K562 (cell line): Measurements from ENCODE around the gene FAM3C. TPM values are rescaled to one million over a fixed set of nuclear protein-coding genes. Genes with fewer than 3 reads are reported as not detected.

Experiments
- CHD1 ChIP-seq: fragments of 200-600 bp; sonication (generic); IDR thresholded peaks from one replicate; pipeline ENCODE4 v1.6.1; 2012; ENCODE audit warnings: mild to moderate bottlenecking, moderate library complexity, low read length, inconsistent platforms
- ETS2 ChIP-seq: IDR thresholded peaks from 2 replicates; pipeline ENCODE4 v1.6.1; 2016; ENCODE audit warnings: borderline replicate concordance, missing genetic modification characterization, mild to moderate bottlenecking, moderate library complexity, missing compliant biosample characterization; ENCODE audit not compliant: poor library complexity, severe bottlenecking
- FOSL1 ChIP-seq: fragments of 200-800 bp; sonication (Bioruptor generic); conservative IDR thresholded peaks from 2 replicates; pipeline ENCODE4 v1.6.1; 2016; ENCODE audit warnings: missing genetic modification characterization, missing compliant biosample characterization
- KDM5B ChIP-seq: fragments of 200-600 bp; sonication (generic); IDR thresholded peaks from 2 replicates; pipeline ENCODE4 v1.6.1; 2012; ENCODE audit warnings: low read depth, mild to moderate bottlenecking, moderate library complexity, low read length, control low read depth, inconsistent platforms; ENCODE audit not compliant: insufficient replicate concordance
- MAFG ChIP-seq: fragments of 450-650 bp; conservative IDR thresholded peaks from 2 replicates; pipeline ENCODE4 v1.6.1; 2016; ENCODE audit warnings: missing genetic modification characterization, missing compliant biosample characterization
- MBD1 ChIP-seq: fragments of 250-450 bp; sonication (Bioruptor Pico); IDR thresholded peaks from 2 replicates; pipeline ENCODE4 v1.8.0; 2022; ENCODE audit warnings: inconsistent platforms
- NBN ChIP-seq: fragments of 450-650 bp; IDR thresholded peaks from 2 replicates; pipeline ENCODE4 v1.6.1; 2016; ENCODE audit warnings: low read depth, mild to moderate bottlenecking
- NFATC3 ChIP-seq: fragments of 450-650 bp; IDR thresholded peaks from 2 replicates; pipeline ENCODE4 v1.6.1; 2017; ENCODE audit warnings: mild to moderate bottlenecking
- POLR3A ChIP-seq: IDR thresholded peaks from 2 replicates; pipeline ENCODE4 v1.6.1; 2011; ENCODE audit warnings: borderline replicate concordance, mild to moderate bottlenecking, moderate library complexity; ENCODE audit not compliant: insufficient read length, insufficient read depth; ENCODE audit errors: extremely low read depth
- RAD21 ChIP-seq, 2 experiments: fragments of 250-450 bp in 1 of 2; fragments of 450-650 bp in 1 of 2; sonication (Bioruptor Pico) in 1 of 2; formaldehyde crosslinking in 1 of 2; IDR thresholded peaks in 1 of 2; conservative IDR thresholded peaks in 1 of 2; 2 replicates each; pipeline versions ENCODE4 v1.4.0 to v1.8.0; 2020 to 2022; ENCODE audit warnings: mild to moderate bottlenecking in 2 of 2, moderate library complexity in 1 of 2
- SMARCA5 ChIP-seq: fragments of 450-650 bp; IDR thresholded peaks from 2 replicates; pipeline ENCODE4 v1.6.1; 2016
- SP1 ChIP-seq: sonication (generic); formaldehyde crosslinking; IDR thresholded peaks from 2 replicates; pipeline ENCODE4 v1.8.1; 2022; ENCODE audit warnings: mild to moderate bottlenecking, missing genetic modification reagents
- ZNF592 ChIP-seq: fragments of 450-650 bp; IDR thresholded peaks from 2 replicates; pipeline ENCODE4 v1.6.1; 2017; ENCODE audit warnings: antibody characterized with exemption, mild to moderate bottlenecking
- ZZZ3 ChIP-seq: fragments of 450-650 bp; IDR thresholded peaks from 2 replicates; pipeline ENCODE4 v1.6.1; 2016; ENCODE audit warnings: antibody characterized with exemption, mild to moderate bottlenecking, moderate library complexity
- polyA plus RNA-seq, 8 experiments: library from polyadenylated mRNA; depleted of rRNA in 4 of 8; stranded (reverse) in 5 of 8; unstranded in 3 of 8; fragments of >200 nt; fragmentation: Nextera tagmentation in 2 of 8; fragmentation: Illumina TruSeq in 1 of 8; extraction: Ambion mirVana in 2 of 8; extraction: Trizol in 1 of 8; gene quantifications; 2 replicates each; pipeline versions ENCODE4 v1.2.1 to v1.2.3, GENCODE V29; 2011 to 2014; ENCODE audit warnings: inconsistent platforms in 1 of 8, missing spikeins in 1 of 8
- total RNA-seq, 7 experiments: library from RNA; depleted of rRNA in 6 of 7; stranded (reverse); fragments of >200 nt in 6 of 7; fragmentation: Illumina TruSeq in 2 of 7; extraction: Trizol in 2 of 7; gene quantifications; 2 replicates each; pipeline versions ENCODE4 v1.2.1 to v1.2.3, GENCODE V29; 2011 to 2021; ENCODE audit warnings: low replicate concordance in 1 of 7
- TF ChIP-seq, protein P1 (sequence below): sonication (generic); formaldehyde crosslinking; IDR thresholded peaks from 2 replicates; pipeline ENCODE4 v1.8.0; 2022; ENCODE audit warnings: mild to moderate bottlenecking, missing genetic modification reagents

The FAM3C gene
- total and polyA plus RNA-seq, 9 of the 15 experiments (the other 6 are each of a cell fraction or from before 2014, with no cell fraction given), result 10.6 to 42.6 (median 30.0) TPM

DNA sequence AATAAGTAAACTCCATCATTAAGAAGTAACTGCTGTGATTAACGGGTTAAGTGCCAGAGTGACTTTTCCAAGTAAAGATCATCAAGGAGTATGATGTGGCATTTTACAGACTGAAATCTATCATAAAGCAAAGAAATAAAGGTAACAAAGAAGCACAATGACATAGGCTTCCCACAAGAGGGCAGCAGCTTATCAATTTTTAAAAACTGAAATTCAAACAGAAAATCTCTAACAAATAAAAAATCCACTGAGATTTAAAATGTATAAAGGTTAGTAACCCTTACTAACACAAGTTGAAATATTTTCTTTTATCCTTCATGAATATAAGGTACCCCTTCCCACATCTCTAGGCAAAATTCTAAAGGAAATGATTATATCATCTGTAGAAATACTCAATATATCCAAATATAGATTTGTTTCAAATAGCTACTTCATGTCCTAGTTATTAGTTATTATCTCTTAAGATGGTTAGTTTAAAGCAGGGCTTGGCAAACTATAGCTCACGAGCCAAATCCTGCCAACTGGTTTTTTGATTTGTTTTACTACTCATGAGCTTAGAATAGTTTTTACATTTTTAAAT, 29.2 kb downstream of the FAM3C start (continued):
- TF ChIP-seq CHD1 (no peak), ETS2 (tag) (no peak), KDM5B (no peak), RAD21 (CRISPR knock-in tag; conservative IDR thresholded peaks at IDR 0.05 in 1 of 2, IDR thresholded peaks at IDR 0.05 in 1 of 2) (peak; percentile 96 to 97), NFATC3 (no peak), NBN (no peak), SP1 (no peak), POLR3A (no peak), SMARCA5 (no peak), FOSL1 (tag) (no peak), ZZZ3 (0 out of 2 replicates have a peak, but pooled peaks have one; percentile 16), ZNF592 (peak; percentile 35; the same call in 1 of the 2 replicates), MBD1 (CRISPR knock-in tag) (no peak), MAFG (tag) (peak; percentile 23; the same call in 1 of the 2 replicates)
- TF ChIP-seq, protein P1, sequence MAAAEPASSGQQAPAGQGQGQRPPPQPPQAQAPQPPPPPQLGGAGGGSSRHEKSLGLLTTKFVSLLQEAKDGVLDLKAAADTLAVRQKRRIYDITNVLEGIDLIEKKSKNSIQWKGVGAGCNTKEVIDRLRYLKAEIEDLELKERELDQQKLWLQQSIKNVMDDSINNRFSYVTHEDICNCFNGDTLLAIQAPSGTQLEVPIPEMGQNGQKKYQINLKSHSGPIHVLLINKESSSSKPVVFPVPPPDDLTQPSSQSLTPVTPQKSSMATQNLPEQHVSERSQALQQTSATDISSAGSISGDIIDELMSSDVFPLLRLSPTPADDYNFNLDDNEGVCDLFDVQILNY (CRISPR knock-in tag), result no peak
